HG02943 (cell line): Measurements from ENCODE around the gene ATG14.
"Not testable (repeated sequence)": the region's sequence is repeated elsewhere in the genome, so short reads cannot be mapped to it uniquely, and the experiment has no call there.

ENCODE experiments used
- ATAC-seq: cut with Tn5 transposase; IDR thresholded peaks from one replicate; pipeline ENCODE4 v1.9.1; 2021; ENCODE audit warnings: mild to moderate bottlenecking, low read depth, moderate library complexity; ENCODE audit not compliant: unreplicated experiment

Gene ATG14

GRCh38 chr14:55388160-55388559, 23.5 kb downstream of the ATG14 start:
- ATAC-seq = no peak

GRCh38 chr14:55387121-55387520, 24.5 kb downstream of the ATG14 start:
- ATAC-seq = no peak

GRCh38 chr14:55386037-55386808, 25.4 kb downstream of the ATG14 start:
- no peak for ATAC-seq

GRCh38 chr14:55384536-55384935, 27.1 kb downstream of the ATG14 start:
- no peak for ATAC-seq

- no peak for ATAC-seq
Measured at GRCh38 chr14:55383541-55384140, 28.0 kb downstream of the ATG14 start.

- ATAC-seq = not testable (repeated sequence)
Measured at GRCh38 chr14:55383056-55383466, 28.6 kb downstream of the ATG14 start.

- ATAC-seq = no peak
Measured at GRCh38 chr14:55382483-55382882, 29.1 kb downstream of the ATG14 start.

GRCh38 chr14:55381561-55381960, 30.1 kb downstream of the ATG14 start:
- no peak for ATAC-seq

- no peak for ATAC-seq
Measured at GRCh38 chr14:55381040-55381439, 30.6 kb downstream of the ATG14 start.

GRCh38 chr14:55377236-55377635, 34.4 kb downstream of the ATG14 start:
- no peak for ATAC-seq

- ATAC-seq = no peak
Measured at GRCh38 chr14:55374771-55375170, 36.9 kb downstream of the ATG14 start.

GRCh38 chr14:55373784-55374705, 37.6 kb downstream of the ATG14 start:
- ATAC-seq = no peak

GRCh38 chr14:55372825-55373224, 38.8 kb downstream of the ATG14 start:
- ATAC-seq = no peak

- no peak for ATAC-seq
Measured at GRCh38 chr14:55372423-55372822, 39.2 kb downstream of the ATG14 start.

GRCh38 chr14:55370883-55371455, 40.7 kb downstream of the ATG14 start:
- no peak for ATAC-seq

- ATAC-seq = no peak
Measured at GRCh38 chr14:55366271-55366670, 45.4 kb downstream of the ATG14 start.

GRCh38 chr14:55361190-55361589, 50.4 kb downstream of the ATG14 start:
- no peak for ATAC-seq

GRCh38 chr14:55359307-55359706, 52.3 kb downstream of the ATG14 start:
- ATAC-seq = no peak

GRCh38 chr14:55356913-55357312, 54.7 kb downstream of the ATG14 start:
- ATAC-seq = no peak

GRCh38 chr14:55355922-55356321, 55.7 kb downstream of the ATG14 start:
- ATAC-seq = no peak

GRCh38 chr14:55354500-55354899, 57.1 kb downstream of the ATG14 start:
- ATAC-seq = no peak
